Measurements from ENCODE around the gene CUZD1. TPM values are rescaled to one million over a fixed set of nuclear protein-coding genes. Genes with fewer than 3 reads are reported as not detected.
"Not testable (repeated sequence)": the region's sequence is repeated elsewhere in the genome, so short reads cannot be mapped to it uniquely, and the experiment has no call there.

Gene CUZD1
- total and polyA plus RNA-seq, 2 experiments from 2014 or later = 3.1 to 4.1 TPM

GRCh38 chr10:122866757-122867482 lies 21.3 kb upstream of the CUZD1 start:
- H4K20me1 ChIP-seq (replicated peaks; ENCODE audit: insufficient read depth); H2AFZ ChIP-seq; H3K27me3 ChIP-seq (ENCODE audit: insufficient read depth); H3K4me1 Mint-ChIP-seq; H3K27me3 Mint-ChIP-seq (ENCODE audit: insufficient read depth, low read depth, poor library complexity); H3K27ac ChIP-seq (ENCODE audit: low read depth); H3K27ac Mint-ChIP-seq; H3K4me2 ChIP-seq; H3K4me3 ChIP-seq; H3K4me3 Mint-ChIP-seq; H3K4me1 ChIP-seq (ENCODE audit: insufficient read depth); DNase-seq (ENCODE audit: low spot score); ATAC-seq; H3F3A ChIP-seq (replicated peaks; ENCODE audit: low read depth); H3K9me2 ChIP-seq (ENCODE audit: insufficient read depth): not testable (repeated sequence)
- peaks cover 53% of the 10 kb centered on the region for H3K9me3 Mint-ChIP-seq
- H3K36me3 Mint-ChIP-seq (ENCODE audit: low read depth) = peaks cover 52% of the 10 kb centered on the region
- peaks cover 100% of the 10 kb centered on the region for H3K79me2 ChIP-seq (replicated peaks; ENCODE audit: insufficient read depth)
- peaks cover 20% of the 10 kb centered on the region for H3K36me3 ChIP-seq (ENCODE audit: insufficient read depth)

DNA sequence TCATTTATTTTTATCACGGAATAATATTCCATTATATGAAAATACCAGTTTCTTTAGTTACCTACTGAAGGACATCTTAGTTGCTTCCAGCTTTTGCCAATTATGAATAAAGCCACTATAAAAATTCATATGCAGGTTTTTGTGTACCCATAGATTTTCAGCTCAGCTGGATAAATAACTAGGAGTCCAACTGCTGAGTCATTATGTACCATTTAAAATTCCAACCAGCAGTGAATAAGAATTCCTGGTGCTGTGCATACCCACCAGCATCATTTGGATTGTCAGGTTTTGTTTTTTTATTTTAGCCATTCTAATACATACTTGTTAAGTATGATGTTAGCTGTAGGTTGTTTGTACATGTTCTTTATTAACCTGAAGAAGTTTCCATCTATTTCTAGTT lies 19.2 kb upstream of the CUZD1 start:
- H4K20me1 ChIP-seq (replicated peaks; ENCODE audit: insufficient read depth) = peaks cover 8% of the 10 kb centered on the region; the same call in 1 of the 2 replicates
- Mint-ChIP-seq H3K9me3 (peaks cover 42% of the 10 kb centered on the region), H3K27ac (no peak overlapping the region), H3K27me3 (ENCODE audit: insufficient read depth, low read depth, poor library complexity) (peaks cover 1% of the 10 kb centered on the region), H3K4me1 (peaks cover 6% of the 10 kb centered on the region; the same call in 2 of the 3 replicates), H3K36me3 (ENCODE audit: low read depth) (peaks cover 41% of the 10 kb centered on the region), H3K4me3 (no peak overlapping the region)
- no peaks in the 10 kb centered on the region for H3F3A ChIP-seq (replicated peaks; ENCODE audit: low read depth)
- no peaks in the 10 kb centered on the region for H3K9me2 ChIP-seq (ENCODE audit: insufficient read depth)
- H3K79me2 ChIP-seq (replicated peaks; ENCODE audit: insufficient read depth) = peaks cover 96% of the 10 kb centered on the region
- H2AFZ ChIP-seq = no peak overlapping the region
- H3K4me3 ChIP-seq = no peak overlapping the region
- DNase-seq (ENCODE audit: low spot score) (no peak), ATAC-seq (no peak)
- no peak overlapping the region for H3K27ac ChIP-seq (ENCODE audit: low read depth)
- H3K4me1 ChIP-seq (ENCODE audit: insufficient read depth) = 0 out of 2 replicates have a peak, but pooled peaks cover 3% of the 10 kb centered on the region
- H3K36me3 ChIP-seq (ENCODE audit: insufficient read depth) = peaks cover 20% of the 10 kb centered on the region
- H3K27me3 ChIP-seq (ENCODE audit: insufficient read depth) = no peaks in the 10 kb centered on the region
- no peak overlapping the region for H3K4me2 ChIP-seq
- TF ChIP-seq NANOG (IDR thresholded peaks at IDR 0.05; ENCODE audit: borderline replicate concordance) (no peak), CTCF (conservative IDR thresholded peaks at IDR 0.05; ENCODE audit: low read depth in 2 of 2) (no peak), POLR2AphosphoS5 (IDR thresholded peaks at IDR 0.05; ENCODE audit: low read depth) (no peak), ZNF331 (CRISPR knock-in tag; IDR thresholded peaks at IDR 0.05; ENCODE audit: low read depth) (no peak), JUNB (IDR thresholded peaks at IDR 0.05; ENCODE audit: unreplicated experiment) (no peak), EZH2phosphoT487 (IDR thresholded peaks at IDR 0.05; ENCODE audit: unreplicated experiment) (no peak), STAT1 (IDR thresholded peaks at IDR 0.05; ENCODE audit: unreplicated experiment) (no peak)
- TF ChIP-seq, protein P1, sequence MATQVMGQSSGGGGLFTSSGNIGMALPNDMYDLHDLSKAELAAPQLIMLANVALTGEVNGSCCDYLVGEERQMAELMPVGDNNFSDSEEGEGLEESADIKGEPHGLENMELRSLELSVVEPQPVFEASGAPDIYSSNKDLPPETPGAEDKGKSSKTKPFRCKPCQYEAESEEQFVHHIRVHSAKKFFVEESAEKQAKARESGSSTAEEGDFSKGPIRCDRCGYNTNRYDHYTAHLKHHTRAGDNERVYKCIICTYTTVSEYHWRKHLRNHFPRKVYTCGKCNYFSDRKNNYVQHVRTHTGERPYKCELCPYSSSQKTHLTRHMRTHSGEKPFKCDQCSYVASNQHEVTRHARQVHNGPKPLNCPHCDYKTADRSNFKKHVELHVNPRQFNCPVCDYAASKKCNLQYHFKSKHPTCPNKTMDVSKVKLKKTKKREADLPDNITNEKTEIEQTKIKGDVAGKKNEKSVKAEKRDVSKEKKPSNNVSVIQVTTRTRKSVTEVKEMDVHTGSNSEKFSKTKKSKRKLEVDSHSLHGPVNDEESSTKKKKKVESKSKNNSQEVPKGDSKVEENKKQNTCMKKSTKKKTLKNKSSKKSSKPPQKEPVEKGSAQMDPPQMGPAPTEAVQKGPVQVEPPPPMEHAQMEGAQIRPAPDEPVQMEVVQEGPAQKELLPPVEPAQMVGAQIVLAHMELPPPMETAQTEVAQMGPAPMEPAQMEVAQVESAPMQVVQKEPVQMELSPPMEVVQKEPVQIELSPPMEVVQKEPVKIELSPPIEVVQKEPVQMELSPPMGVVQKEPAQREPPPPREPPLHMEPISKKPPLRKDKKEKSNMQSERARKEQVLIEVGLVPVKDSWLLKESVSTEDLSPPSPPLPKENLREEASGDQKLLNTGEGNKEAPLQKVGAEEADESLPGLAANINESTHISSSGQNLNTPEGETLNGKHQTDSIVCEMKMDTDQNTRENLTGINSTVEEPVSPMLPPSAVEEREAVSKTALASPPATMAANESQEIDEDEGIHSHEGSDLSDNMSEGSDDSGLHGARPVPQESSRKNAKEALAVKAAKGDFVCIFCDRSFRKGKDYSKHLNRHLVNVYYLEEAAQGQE (IDR thresholded peaks at IDR 0.05; ENCODE audit: unreplicated experiment) = no peak
- TF ChIP-seq, protein P2, sequence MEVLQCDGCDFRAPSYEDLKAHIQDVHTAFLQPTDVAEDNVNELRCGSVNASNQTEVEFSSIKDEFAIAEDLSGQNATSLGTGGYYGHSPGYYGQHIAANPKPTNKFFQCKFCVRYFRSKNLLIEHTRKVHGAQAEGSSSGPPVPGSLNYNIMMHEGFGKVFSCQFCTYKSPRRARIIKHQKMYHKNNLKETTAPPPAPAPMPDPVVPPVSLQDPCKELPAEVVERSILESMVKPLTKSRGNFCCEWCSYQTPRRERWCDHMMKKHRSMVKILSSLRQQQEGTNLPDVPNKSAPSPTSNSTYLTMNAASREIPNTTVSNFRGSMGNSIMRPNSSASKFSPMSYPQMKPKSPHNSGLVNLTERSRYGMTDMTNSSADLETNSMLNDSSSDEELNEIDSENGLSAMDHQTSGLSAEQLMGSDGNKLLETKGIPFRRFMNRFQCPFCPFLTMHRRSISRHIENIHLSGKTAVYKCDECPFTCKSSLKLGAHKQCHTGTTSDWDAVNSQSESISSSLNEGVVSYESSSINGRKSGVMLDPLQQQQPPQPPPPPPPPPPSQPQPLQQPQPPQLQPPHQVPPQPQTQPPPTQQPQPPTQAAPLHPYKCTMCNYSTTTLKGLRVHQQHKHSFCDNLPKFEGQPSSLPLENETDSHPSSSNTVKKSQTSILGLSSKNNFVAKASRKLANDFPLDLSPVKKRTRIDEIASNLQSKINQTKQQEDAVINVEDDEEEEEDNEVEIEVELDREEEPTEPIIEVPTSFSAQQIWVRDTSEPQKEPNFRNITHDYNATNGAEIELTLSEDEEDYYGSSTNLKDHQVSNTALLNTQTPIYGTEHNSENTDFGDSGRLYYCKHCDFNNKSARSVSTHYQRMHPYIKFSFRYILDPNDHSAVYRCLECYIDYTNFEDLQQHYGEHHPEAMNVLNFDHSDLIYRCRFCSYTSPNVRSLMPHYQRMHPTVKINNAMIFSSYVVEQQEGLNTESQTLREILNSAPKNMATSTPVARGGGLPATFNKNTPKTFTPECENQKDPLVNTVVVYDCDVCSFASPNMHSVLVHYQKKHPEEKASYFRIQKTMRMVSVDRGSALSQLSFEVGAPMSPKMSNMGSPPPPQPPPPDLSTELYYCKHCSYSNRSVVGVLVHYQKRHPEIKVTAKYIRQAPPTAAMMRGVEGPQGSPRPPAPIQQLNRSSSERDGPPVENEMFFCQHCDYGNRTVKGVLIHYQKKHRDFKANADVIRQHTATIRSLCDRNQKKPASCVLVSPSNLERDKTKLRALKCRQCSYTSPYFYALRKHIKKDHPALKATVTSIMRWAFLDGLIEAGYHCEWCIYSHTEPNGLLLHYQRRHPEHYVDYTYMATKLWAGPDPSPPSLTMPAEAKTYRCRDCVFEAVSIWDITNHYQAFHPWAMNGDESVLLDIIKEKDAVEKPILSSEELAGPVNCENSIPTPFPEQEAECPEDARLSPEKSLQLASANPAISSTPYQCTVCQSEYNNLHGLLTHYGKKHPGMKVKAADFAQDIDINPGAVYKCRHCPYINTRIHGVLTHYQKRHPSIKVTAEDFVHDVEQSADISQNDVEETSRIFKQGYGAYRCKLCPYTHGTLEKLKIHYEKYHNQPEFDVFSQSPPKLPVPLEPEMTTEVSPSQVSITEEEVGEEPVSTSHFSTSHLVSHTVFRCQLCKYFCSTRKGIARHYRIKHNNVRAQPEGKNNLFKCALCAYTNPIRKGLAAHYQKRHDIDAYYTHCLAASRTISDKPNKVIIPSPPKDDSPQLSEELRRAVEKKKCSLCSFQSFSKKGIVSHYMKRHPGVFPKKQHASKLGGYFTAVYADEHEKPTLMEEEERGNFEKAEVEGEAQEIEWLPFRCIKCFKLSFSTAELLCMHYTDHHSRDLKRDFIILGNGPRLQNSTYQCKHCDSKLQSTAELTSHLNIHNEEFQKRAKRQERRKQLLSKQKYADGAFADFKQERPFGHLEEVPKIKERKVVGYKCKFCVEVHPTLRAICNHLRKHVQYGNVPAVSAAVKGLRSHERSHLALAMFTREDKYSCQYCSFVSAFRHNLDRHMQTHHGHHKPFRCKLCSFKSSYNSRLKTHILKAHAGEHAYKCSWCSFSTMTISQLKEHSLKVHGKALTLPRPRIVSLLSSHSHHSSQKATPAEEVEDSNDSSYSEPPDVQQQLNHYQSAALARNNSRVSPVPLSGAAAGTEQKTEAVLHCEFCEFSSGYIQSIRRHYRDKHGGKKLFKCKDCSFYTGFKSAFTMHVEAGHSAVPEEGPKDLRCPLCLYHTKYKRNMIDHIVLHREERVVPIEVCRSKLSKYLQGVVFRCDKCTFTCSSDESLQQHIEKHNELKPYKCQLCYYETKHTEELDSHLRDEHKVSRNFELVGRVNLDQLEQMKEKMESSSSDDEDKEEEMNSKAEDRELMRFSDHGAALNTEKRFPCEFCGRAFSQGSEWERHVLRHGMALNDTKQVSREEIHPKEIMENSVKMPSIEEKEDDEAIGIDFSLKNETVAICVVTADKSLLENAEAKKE (CRISPR knock-in tag; IDR thresholded peaks at IDR 0.05) = no peak
